NT2/D1 (cell line): ENCODE measurements around the gene FBXO24.

Experiments
- SUZ12 ChIP-seq: IDR thresholded peaks from 2 replicates; pipeline ENCODE4 v1.6.1; 2011; ENCODE audit not compliant: insufficient read length, insufficient read depth; ENCODE audit errors: extremely low read depth
- YY1 ChIP-seq: IDR thresholded peaks from 2 replicates; pipeline ENCODE4 v1.6.1; 2011; ENCODE audit not compliant: insufficient read length, insufficient read depth
- ZNF274 ChIP-seq: IDR thresholded peaks from 2 replicates; pipeline ENCODE4 v1.6.1; 2011; ENCODE audit warnings: mild to moderate bottlenecking, low read depth, low read length

- TF ChIP-seq YY1: no peak
- no peak for TF ChIP-seq ZNF274
- no peak for TF ChIP-seq SUZ12
Measured at GRCh38 chr7:100595188-100595587, 9.1 kb downstream of the FBXO24 start.
